GM18873 (cell line): ENCODE data around the gene SPTBN1.
"Not testable (repeated sequence)": the region's sequence is repeated elsewhere in the genome, so short reads cannot be mapped to it uniquely, and the experiment has no call there.

ENCODE experiments used
- ATAC-seq: cut with Tn5 transposase; IDR thresholded peaks from one replicate; pipeline ENCODE4 v1.9.1; 2021; ENCODE audit warnings: mild to moderate bottlenecking, moderate library complexity, moderate number of reproducible peaks; ENCODE audit not compliant: unreplicated experiment, low FRiP score

SPTBN1 gene

GRCh38 chr2:54522624-54523281 is 66.6 kb downstream of the SPTBN1 start:
- ATAC-seq = peak; percentile 56

GRCh38 chr2:54523324-54523959 is 67.3 kb downstream of the SPTBN1 start:
- ATAC-seq = no peak

- peak; percentile 66 for ATAC-seq
Observed at GRCh38 chr2:54524226-54524991, 68.3 kb downstream of the SPTBN1 start.

- ATAC-seq = no peak
Observed at GRCh38 chr2:54525321-54525720, 69.2 kb downstream of the SPTBN1 start.

GRCh38 chr2:54526226-54526879 is 70.2 kb downstream of the SPTBN1 start:
- no peak for ATAC-seq

GRCh38 chr2:54528311-54528955 is 72.3 kb downstream of the SPTBN1 start:
- no peak for ATAC-seq

- not testable (repeated sequence) for ATAC-seq
Observed at GRCh38 chr2:54529518-54529917, 73.4 kb downstream of the SPTBN1 start.

GRCh38 chr2:54529935-54530334 is 73.8 kb downstream of the SPTBN1 start:
- ATAC-seq = no peak

GRCh38 chr2:54531558-54531957 is 75.4 kb downstream of the SPTBN1 start:
- ATAC-seq = no peak

- ATAC-seq = no peak
Observed at GRCh38 chr2:54534221-54534620, 78.1 kb downstream of the SPTBN1 start.

- no peak for ATAC-seq
Observed at GRCh38 chr2:54534625-54535024, 78.5 kb downstream of the SPTBN1 start.

- no peak for ATAC-seq
Observed at GRCh38 chr2:54535599-54536195, 79.6 kb downstream of the SPTBN1 start.

- ATAC-seq = no peak
Observed at GRCh38 chr2:54536720-54537119, 80.6 kb downstream of the SPTBN1 start.

GRCh38 chr2:54538537-54538936 is 82.4 kb downstream of the SPTBN1 start:
- ATAC-seq = no peak

GRCh38 chr2:54539683-54540082 is 83.6 kb downstream of the SPTBN1 start:
- ATAC-seq = no peak

GRCh38 chr2:54540194-54540593 is 84.1 kb downstream of the SPTBN1 start:
- ATAC-seq = no peak

GRCh38 chr2:54541995-54542394 is 85.9 kb downstream of the SPTBN1 start:
- no peak for ATAC-seq

GRCh38 chr2:54543733-54544396 is 87.7 kb downstream of the SPTBN1 start:
- no peak for ATAC-seq

GRCh38 chr2:54545702-54546450 is 89.7 kb downstream of the SPTBN1 start:
- ATAC-seq = peak; percentile 65
